HL-60/S4 treated with retinoic acid at 250 ng/mL for 4 days and 3 days (cell line): ENCODE results near the gene SRP19.
"Not testable (repeated sequence)": the region's sequence is repeated elsewhere in the genome, so short reads cannot be mapped to it uniquely, and the experiment has no call there.

Source experiments
- in situ Hi-C: fragments of 300-500 bp; cut with MboI; formaldehyde crosslinking; loops from 2 replicates; pipeline ENCODE4 v1.7.0; 2022; ENCODE audit warnings: low sequenced_read_pairs

Gene SRP19

GRCh38 chr5:112860929-112861637 lies at the start of gene SRP19:
TSS of gene SRP19 (plus strand) at chr5:112861287. CDS start at chr5:112861377, 90 bp downstream.
- in situ Hi-C loops: no loop called here

GRCh38 chr5:112812549-112812948 lies 48.5 kb upstream of the SRP19 start:
- in situ Hi-C loops: no loop called here

GRCh38 chr5:112820246-112820645 lies 40.8 kb upstream of the SRP19 start:
- in situ Hi-C loops: no loop called here

DNA sequence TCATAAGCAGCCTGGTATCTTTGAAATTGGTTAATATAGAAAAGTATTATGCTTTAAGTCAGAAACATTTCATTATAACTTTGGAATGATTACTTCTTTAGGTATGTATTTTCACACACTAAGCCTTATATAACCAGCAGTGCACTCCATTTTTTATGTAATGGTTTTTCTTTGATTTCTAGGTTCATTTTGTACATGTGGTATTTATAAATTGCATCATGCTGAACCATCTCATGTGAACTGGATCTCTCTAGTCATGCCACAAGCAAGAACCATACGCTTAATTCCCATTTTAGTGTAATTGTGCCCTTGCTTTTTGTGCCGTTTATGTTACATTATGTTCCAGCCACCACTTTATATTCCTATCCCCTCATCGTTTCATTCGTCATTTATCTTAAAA lies 38.6 kb upstream of the SRP19 start:
- in situ Hi-C loops: no loop called here

DNA sequence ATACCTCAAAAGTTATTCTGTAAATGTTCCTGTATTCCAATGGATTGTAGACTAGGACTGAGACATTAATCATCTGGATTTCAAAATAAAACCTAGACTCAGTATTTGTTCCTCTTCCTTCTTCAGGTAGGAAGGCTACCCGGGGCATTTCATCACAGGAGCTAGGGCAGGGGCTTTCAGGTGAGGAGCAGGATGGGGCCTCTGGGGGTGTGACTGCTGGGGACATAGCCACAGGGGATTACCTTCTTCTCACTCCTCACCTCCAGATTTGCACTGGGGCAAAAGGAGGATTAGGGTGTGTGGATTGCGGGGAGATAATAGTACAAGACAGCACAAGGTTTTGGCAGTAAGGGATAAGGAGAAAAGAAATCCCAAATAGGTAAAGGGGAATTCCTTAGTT lies 37.9 kb upstream of the SRP19 start:
- in situ Hi-C loops: no loop called here

DNA sequence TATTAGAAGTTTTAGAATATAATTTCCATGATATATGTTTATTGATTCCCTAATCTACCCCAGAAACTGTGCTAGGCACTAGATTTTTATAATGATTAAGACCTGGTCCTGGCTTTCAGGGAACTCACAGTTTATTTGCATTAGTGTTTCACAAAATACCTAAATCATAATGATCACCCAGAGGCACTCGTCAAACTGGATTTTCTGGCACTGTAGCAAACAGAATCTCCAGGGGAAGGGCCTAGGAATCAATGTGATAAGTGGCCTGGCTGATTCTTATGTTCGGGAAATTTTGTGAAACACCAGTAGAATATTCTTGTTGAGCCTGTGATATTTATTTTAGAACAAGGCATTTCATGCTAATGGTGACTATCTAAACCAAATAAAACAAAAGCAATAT lies 37.4 kb upstream of the SRP19 start:
- in situ Hi-C loops: no loop called here

GRCh38 chr5:112824197-112824596 lies 36.9 kb upstream of the SRP19 start:
- in situ Hi-C loops: no loop called here

GRCh38 chr5:112830378-112830777 lies 30.7 kb upstream of the SRP19 start:
- in situ Hi-C loops: no loop called here

DNA sequence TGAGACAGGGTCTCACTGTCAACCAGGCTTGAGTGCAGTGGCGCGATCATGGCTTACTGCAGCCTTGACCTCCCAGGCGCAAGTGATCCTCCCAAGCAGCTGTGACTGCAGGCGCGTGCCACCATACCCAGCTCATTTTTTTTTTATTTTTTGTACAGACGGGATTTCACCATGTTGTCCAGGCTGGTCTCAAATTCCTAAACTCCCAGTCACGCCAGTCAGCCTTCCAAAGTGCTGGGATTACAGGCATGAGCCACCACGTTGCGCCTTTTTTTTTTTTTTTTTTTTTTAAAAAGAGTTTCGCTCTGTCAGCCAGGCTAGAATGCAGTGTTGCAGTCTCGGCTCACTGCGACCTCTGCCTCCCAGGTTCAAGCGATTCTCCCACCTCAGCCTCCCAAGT lies 27.1 kb upstream of the SRP19 start:
- in situ Hi-C loops: no loop called here

DNA sequence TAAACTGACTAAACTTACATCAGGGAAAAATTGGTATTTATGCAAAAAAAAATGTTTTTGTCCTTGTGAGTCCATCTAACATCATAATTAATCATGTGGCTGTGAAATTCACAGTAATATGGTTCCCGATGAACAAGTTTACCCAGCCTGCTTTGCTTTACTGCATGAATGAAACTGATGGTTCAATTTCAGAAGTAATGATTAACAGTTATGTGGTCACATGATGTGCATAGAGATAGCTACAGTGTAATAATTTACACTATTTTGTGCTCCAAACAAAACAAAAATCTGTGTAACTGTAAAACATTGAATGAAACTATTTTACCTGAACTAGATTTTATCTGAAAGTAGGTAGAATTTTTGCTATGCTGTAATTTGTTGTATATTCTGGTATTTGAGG lies 16.6 kb upstream of the SRP19 start:
- in situ Hi-C loops: no loop called here

DNA sequence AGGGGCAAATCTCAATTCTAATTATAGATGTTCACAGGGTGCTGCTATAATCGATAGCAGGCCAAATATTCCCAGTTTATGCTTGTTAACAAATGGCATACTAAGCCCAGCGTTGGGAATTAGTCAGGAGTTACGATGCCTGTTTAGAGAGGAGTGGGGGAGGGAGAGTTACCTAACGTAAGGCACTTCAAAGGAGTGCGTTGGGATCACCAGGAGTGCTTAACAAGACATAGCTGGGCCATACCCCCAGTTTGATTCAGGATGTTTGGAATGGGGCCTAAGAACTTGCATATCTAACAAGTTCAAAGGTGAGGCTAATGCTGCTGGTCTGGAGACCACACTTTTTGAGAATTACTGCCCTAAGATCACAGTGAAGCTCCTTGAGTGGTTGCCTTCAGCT lies 14.5 kb upstream of the SRP19 start:
- in situ Hi-C loops: no loop called here

DNA sequence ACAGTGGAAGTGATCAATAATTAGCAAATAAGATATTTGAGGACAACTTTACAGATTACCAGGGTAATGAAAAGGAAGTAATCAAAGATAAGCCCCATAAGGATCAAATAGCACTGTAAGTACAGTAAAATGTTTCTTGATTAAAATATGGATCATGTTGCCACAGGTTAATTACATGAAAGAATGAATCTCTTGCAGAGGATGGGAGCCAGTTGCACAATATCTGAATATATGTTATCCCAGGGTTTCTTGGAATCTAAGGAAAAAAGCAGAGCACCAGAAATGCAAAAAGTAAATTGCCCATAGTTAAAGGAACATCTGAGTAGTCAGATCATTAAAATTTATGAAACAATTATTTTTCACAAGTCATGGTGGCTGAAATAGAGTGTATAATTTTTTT lies 13.8 kb upstream of the SRP19 start:
- in situ Hi-C loops: no loop called here

DNA sequence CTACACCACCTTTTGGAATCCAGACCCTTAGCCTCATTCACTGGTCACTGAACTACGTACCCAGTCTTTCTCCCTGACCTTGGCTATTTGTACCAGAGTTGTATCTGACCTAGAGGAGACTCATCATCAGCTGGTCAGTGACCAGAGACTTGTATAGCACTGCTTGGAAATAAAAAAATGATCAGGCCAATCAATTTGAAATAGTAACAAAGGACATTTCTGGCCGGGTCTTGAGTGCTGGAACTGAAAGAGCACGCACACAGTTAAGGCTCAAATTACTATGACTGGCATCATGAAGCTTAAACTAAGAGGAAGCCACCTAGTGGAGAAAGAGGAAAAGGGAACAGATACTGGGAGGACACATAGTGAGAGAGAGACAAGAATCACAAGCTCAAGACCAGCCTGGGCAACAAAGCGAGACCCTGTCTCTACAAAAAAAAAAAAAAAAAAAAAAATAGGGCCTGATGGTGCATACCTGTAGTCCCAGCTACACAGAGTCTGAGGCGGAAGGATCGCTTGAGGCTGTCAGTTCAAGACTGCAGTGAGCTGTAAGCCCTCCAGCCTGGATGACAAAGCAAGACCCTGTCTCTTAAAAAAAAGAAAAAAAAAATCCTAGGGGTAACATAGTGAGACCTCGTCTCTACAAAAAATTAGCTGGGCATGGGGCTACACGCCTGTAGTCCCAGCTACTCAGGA lies 12.8 kb upstream of the SRP19 start:
- in situ Hi-C loops: no loop called here

DNA sequence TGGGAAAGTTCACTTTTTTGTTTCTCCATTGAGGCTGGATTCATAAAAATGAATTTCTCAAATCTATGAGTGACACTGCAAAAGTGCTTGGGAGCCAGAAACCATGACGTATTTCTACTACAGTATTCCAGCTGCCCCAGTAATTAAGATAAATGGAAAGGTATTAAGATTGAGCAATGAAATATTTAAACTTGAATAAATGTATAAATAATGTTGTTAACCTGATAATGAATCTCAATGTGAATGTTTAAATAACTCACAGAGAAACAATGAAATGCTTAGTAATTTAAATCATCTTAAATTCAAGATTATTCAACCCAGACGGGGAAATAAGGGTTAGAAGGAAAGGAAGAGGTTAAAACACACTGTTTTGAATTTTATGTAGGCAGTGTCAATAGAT lies 11.2 kb upstream of the SRP19 start:
- in situ Hi-C loops: no loop called here

- in situ Hi-C loops: no loop called here
These were observed 6.4 kb upstream of the SRP19 start for GRCh38 chr5:112854651-112855050.

DNA sequence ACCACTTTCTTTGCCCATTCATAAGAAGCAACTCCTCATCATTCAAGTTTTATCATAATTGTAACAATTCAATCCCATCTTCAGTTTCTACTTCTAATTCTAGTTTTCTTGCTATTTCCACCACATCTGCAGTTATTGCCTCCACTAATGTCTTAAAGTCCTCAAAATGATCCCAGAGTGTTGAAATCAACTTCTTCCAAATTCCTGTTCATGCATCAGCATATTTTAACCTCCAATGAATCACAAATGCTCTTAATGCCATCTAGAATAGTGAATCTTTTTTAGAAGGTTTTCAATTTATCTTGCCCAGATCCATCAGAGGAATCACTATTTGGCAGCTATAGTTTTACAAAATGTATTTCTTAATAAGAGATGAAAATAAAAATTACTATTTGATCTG lies 3.2 kb upstream of the SRP19 start:
- in situ Hi-C loops: no loop called here

- in situ Hi-C loops: not testable (repeated sequence)
These were observed 537 bp upstream of the SRP19 start for GRCh38 chr5:112860571-112860928.

DNA sequence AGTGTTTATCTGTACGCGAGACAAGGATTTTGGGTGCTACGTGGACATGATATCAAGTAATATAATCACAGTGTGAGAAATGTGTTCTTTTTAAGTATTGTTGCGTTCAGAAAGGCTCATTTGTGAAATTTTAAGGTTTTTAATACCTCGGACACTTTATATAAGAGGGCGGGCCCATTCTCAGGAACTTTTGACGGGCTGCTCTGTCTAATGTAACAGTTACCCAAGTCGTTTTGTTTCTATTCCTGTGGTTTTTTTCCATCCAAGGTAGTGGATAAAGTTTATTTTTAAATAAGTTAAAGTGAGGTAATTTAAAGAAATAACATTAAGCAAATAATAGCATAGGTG lies 525 bp downstream of the SRP19 start:
- in situ Hi-C loops: no loop called here

GRCh38 chr5:112862085-112862484 lies 998 bp downstream of the SRP19 start:
- in situ Hi-C loops: no loop called here

GRCh38 chr5:112863549-112863948 lies 2.5 kb downstream of the SRP19 start:
- in situ Hi-C loops: no loop called here

GRCh38 chr5:112865128-112865527 lies 4.0 kb downstream of the SRP19 start:
- in situ Hi-C loops: no loop called here

GRCh38 chr5:112866739-112867138 lies 5.7 kb downstream of the SRP19 start:
- in situ Hi-C loops: no loop called here

DNA sequence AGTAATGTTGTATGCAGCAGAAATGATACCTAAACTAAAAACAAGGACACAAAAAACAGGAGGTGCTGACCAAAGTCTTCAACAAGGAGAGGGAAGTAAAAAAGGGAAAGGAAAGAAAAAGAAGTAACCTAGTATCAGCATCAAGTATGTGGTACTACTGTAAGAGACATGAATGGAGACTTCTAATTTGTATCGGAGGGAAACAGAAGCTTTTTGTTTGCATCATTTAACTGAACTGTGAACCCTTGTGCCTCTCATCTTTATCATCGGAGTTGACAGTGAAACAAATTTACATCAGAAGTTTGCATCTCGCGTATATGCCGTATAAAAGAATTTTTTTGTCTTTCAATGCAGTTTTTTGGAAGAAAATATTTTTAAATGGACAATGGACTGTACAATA lies 6.3 kb downstream of the SRP19 start:
- in situ Hi-C loops: no loop called here
